ENCODE results near the gene ZNF324. TPM values are rescaled to one million over a fixed set of nuclear protein-coding genes. Genes with fewer than 3 reads are reported as not detected.

The ZNF324 gene
- total and polyA plus RNA-seq, 9 of the 15 experiments (the other 6 are each of a cell fraction or from before 2014, with no cell fraction given), result 0.92 to 16.4 (median 5.3) TPM

- TF ChIP-seq CEBPG (CRISPR knock-in tag; IDR thresholded peaks at IDR 0.05) (no peak), CEBPG (tag; conservative IDR thresholded peaks at IDR 0.05 in 1 of 2, IDR thresholded peaks at IDR 0.05 in 1 of 2) (no peak), MEIS2 (IDR thresholded peaks at IDR 0.05; ENCODE audit: partially characterized antibody) (peak; percentile 26), JUND (IDR thresholded peaks at IDR 0.05; ENCODE audit: borderline replicate concordance, low read depth, low read length) (no peak), JUND (tag; IDR thresholded peaks at IDR 0.05; ENCODE audit: borderline replicate concordance, low read depth, low read length) (no peak), POLR2AphosphoS2 (IDR thresholded peaks at IDR 0.05; ENCODE audit: low read length) (peak; percentile 74; the same call in 1 of the 2 replicates), KDM4B (IDR thresholded peaks at IDR 0.05; ENCODE audit: borderline replicate concordance in 2 of 2, low read depth in 1 of 2) (peak in 1 of 2 experiments; percentile 33; a peak in 1 of 4 replicates), IRF2 (CRISPR knock-in tag; IDR thresholded peaks at IDR 0.05) (0 out of 2 replicates have a peak, but pooled peaks have one; percentile 31), DACH1 (IDR thresholded peaks at IDR 0.05; ENCODE audit: partially characterized antibody) (no peak), RFX1 (IDR thresholded peaks at IDR 0.05) (peak; percentile 96), SNAPC5 (CRISPR knock-in tag; IDR thresholded peaks at IDR 0.05) (no peak), CEBPB (tag; IDR thresholded peaks at IDR 0.05) (no peak), GABPA (tag; conservative IDR thresholded peaks at IDR 0.05; ENCODE audit: low read depth) (peak; percentile 93), VEZF1 (CRISPR knock-in tag; IDR thresholded peaks at IDR 0.05) (peak; percentile 61; the same call in 1 of the 2 replicates), ZNF717 (CRISPR knock-in tag; IDR thresholded peaks at IDR 0.05) (no peak), RBM22 (IDR thresholded peaks at IDR 0.05; ENCODE audit: low read depth, low read length, poor library complexity, severe bottlenecking) (peak; percentile 83), HNRNPH1 (optimal IDR thresholded peaks at IDR 0.05; ENCODE audit: low read depth, low read length) (no peak), POLR2G (IDR thresholded peaks at IDR 0.05; ENCODE audit: low read depth, low read length) (peak; percentile 92), PURB (CRISPR knock-in tag; IDR thresholded peaks at IDR 0.05; ENCODE audit: low read depth) (no peak), PBX2 (CRISPR knock-in tag; IDR thresholded peaks at IDR 0.05; ENCODE audit: low read depth) (no peak), PBX2 (tag; conservative IDR thresholded peaks at IDR 0.05; ENCODE audit: low read depth) (no peak), PCBP2 (IDR thresholded peaks at IDR 0.05; ENCODE audit: low read depth, low read length, poor library complexity, severe bottlenecking) (no peak), EGR1 (conservative IDR thresholded peaks at IDR 0.05) (peak; percentile 56), SOX6 (IDR thresholded peaks at IDR 0.05) (0 out of 2 replicates have a peak, but pooled peaks have one; percentile 16)
Observed at GRCh38 chr19:58466760-58467589, at the start of gene ZNF324 (continued).

All from K562 (cell line).